Measurements from ENCODE around the gene LDLRAD4.

DNA sequence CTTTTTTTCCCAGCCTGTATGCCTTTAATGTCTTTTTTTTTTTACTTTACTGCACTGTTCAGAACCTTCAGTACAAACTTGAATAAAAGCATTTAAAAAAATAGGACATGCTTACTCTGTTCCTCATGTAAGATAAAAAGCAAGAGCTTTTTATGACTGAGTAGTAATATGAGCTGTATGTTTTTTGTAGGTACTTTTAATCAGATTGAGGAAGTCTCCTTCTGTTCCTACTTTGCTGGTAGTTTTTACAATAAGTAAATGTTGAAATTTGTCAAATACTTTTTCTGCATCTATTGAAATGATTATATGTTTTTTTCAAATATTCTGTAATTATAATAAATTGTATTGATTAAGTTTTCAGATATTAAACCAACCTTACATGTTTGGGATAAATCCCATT, 318.0 kb downstream of the LDLRAD4 start:
- TF ChIP-seq, protein P1, sequence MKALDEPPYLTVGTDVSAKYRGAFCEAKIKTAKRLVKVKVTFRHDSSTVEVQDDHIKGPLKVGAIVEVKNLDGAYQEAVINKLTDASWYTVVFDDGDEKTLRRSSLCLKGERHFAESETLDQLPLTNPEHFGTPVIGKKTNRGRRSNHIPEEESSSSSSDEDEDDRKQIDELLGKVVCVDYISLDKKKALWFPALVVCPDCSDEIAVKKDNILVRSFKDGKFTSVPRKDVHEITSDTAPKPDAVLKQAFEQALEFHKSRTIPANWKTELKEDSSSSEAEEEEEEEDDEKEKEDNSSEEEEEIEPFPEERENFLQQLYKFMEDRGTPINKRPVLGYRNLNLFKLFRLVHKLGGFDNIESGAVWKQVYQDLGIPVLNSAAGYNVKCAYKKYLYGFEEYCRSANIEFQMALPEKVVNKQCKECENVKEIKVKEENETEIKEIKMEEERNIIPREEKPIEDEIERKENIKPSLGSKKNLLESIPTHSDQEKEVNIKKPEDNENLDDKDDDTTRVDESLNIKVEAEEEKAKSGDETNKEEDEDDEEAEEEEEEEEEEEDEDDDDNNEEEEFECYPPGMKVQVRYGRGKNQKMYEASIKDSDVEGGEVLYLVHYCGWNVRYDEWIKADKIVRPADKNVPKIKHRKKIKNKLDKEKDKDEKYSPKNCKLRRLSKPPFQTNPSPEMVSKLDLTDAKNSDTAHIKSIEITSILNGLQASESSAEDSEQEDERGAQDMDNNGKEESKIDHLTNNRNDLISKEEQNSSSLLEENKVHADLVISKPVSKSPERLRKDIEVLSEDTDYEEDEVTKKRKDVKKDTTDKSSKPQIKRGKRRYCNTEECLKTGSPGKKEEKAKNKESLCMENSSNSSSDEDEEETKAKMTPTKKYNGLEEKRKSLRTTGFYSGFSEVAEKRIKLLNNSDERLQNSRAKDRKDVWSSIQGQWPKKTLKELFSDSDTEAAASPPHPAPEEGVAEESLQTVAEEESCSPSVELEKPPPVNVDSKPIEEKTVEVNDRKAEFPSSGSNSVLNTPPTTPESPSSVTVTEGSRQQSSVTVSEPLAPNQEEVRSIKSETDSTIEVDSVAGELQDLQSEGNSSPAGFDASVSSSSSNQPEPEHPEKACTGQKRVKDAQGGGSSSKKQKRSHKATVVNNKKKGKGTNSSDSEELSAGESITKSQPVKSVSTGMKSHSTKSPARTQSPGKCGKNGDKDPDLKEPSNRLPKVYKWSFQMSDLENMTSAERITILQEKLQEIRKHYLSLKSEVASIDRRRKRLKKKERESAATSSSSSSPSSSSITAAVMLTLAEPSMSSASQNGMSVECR (CRISPR knock-in tag; IDR thresholded peaks at IDR 0.05) = no peak
- TF ChIP-seq ARHGAP35 (IDR thresholded peaks at IDR 0.05; ENCODE audit: partially characterized antibody) = no peak
- TF ChIP-seq ZNF12 (CRISPR knock-in tag; IDR thresholded peaks at IDR 0.05) = no peak

Measured in K562 (cell line).